CD4-positive, alpha-beta T cell (primary cell): ENCODE data around the gene FARSA. TPM values are rescaled to one million over a fixed set of nuclear protein-coding genes. Genes with fewer than 3 reads are reported as not detected.
A peak's percentile ranks its signal among the peaks of the same experiment; 100 is the strongest.
"Not testable (repeated sequence)": the region's sequence is repeated elsewhere in the genome, so short reads cannot be mapped to it uniquely, and the experiment has no call there.

Experiments used
- ATAC-seq: fragments of 200-7000 bp; cut with Tn5 transposase; one replicate; pipeline ENCODE4 v1.10.0; 2022; ENCODE audit warnings: mild to moderate bottlenecking; ENCODE audit not compliant: poor library complexity
- CTCF ChIA-PET: fragments of 350-600 bp; sonication (Branson Sonifier 250); formaldehyde crosslinking; loops from one replicate; lab custom pipeline; 2021; ENCODE audit warnings: antibody characterized with exemption, inconsistent platforms; lab: Charles Lee
- POLR2A ChIA-PET: fragments of 350-600 bp; sonication (Branson Sonifier 250); formaldehyde crosslinking; loops from one replicate; lab custom pipeline; 2021; ENCODE audit warnings: antibody characterized with exemption, inconsistent platforms; lab: Charles Lee
- DNase-seq, 14 experiments: peaks; one replicate each; pipeline ENCODE4 v3.0.0-alpha.2; 2013 to 2020; ENCODE audit warnings: mixed read lengths in 2 of 14
- H3K27ac ChIP-seq, 2 donors: one replicate each; pipeline versions ENCODE4 v1.5.1 to v1.7.0; 2013; ENCODE audit warnings: low read length in 2 of 2, low read depth in 1 of 2, mild to moderate bottlenecking in 1 of 2
- H3K27me3 ChIP-seq, 2 experiments: 1 replicate in 1 of 2; 2 replicates in 1 of 2; pipeline versions ENCODE4 v1.6.1 to v1.7.0; 2013; ENCODE audit warnings: low read length in 2 of 2, control low read depth in 1 of 2, mild to moderate bottlenecking in 1 of 2, moderate library complexity in 1 of 2; ENCODE audit not compliant: insufficient read depth in 2 of 2, control insufficient read depth in 1 of 2
- H3K36me3 ChIP-seq: one replicate; pipeline ENCODE4 v1.6.1; 2013; ENCODE audit warnings: low read length, control low read depth; ENCODE audit not compliant: insufficient read depth
- H3K4me1 ChIP-seq: one replicate; pipeline ENCODE4 v1.6.1; 2013; ENCODE audit warnings: low read length, control low read depth; ENCODE audit not compliant: insufficient read depth
- H3K4me3 ChIP-seq: one replicate; pipeline ENCODE4 v1.5.1; 2013; ENCODE audit warnings: mild to moderate bottlenecking, low read length, moderate library complexity
- H3K9me3 ChIP-seq, 2 experiments: 1 replicate in 1 of 2; 2 replicates in 1 of 2; pipeline versions ENCODE4 v1.6.1 to v1.7.0; 2013; ENCODE audit warnings: low read length in 2 of 2, mild to moderate bottlenecking in 2 of 2, control low read depth in 1 of 2, moderate library complexity in 1 of 2; ENCODE audit not compliant: control insufficient read depth in 1 of 2, insufficient read depth in 1 of 2
- H3K27ac Mint-ChIP-seq: one replicate; pipeline ENCODE4 v1.8.0; 2020; ENCODE audit warnings: mixed read lengths
- H3K27me3 Mint-ChIP-seq: one replicate; pipeline ENCODE4 v1.8.0; 2021; ENCODE audit warnings: mixed read lengths
- H3K36me3 Mint-ChIP-seq: one replicate; pipeline ENCODE4 v1.8.0; 2021; ENCODE audit warnings: low read depth, mixed read lengths
- H3K4me1 Mint-ChIP-seq: one replicate; pipeline ENCODE4 v1.8.0; 2021; ENCODE audit warnings: low read depth, mixed read lengths
- H3K4me3 Mint-ChIP-seq: one replicate; pipeline ENCODE4 v1.8.0; 2020; ENCODE audit warnings: mild to moderate bottlenecking, mixed read lengths
- H3K9me3 Mint-ChIP-seq: one replicate; pipeline ENCODE4 v1.8.0; 2020; ENCODE audit warnings: mixed read lengths
- CTCF ChIP-seq: fragments of 200-600 bp; IDR thresholded peaks from one replicate; pipeline ENCODE4 v1.8.0; 2022; ENCODE audit warnings: antibody characterized with exemption, mild to moderate bottlenecking
- intact Hi-C, 2 experiments: fragments of 100-400 bp; cut with DNase I in 1 of 2; cut with micrococcal nuclease in 1 of 2; formaldehyde crosslinking; loops; one replicate each; pipeline versions ENCODE4 v1.15.1 to v1.9.0; 2023 to 2025; cut with DNase I, micrococcal nuclease
- total RNA-seq, 174 experiments: library from RNA in 2 of 174; stranded (reverse) in 2 of 174; gene quantifications; one replicate each; pipeline ENCODE4 v1.2.3 and lab custom pipeline; 2021 to 2026

Gene FARSA
- total RNA-seq, 2 experiments from 2014 or later, result 17.2 TPM

- Mint-ChIP-seq H3K4me3 (no peak overlapping the region), H3K9me3 (no peaks in the 10 kb centered on the region), H3K27ac (no peak overlapping the region), H3K36me3 (no peaks in the 10 kb centered on the region), H3K27me3 (peaks cover 13% of the 10 kb centered on the region), H3K4me1 (no peaks in the 10 kb centered on the region)
- Histone ChIP-seq H3K4me3 (no peak overlapping the region), H3K36me3 (no peaks in the 10 kb centered on the region), H3K27ac (no peak overlapping the region), H3K4me1 (peaks cover 16% of the 10 kb centered on the region), H3K27me3 (peaks cover 7% of the 10 kb centered on the region in 2 experiments), H3K9me3 (peaks cover 0 to 5% of the 10 kb centered on the region in 2 experiments)
- intact Hi-C loops, result loop anchor here (2.0 to 10.0 kb wide), 4 partner anchors 55 to 609 kb away; no protein-coding TSS in a partner anchor
- TF ChIP-seq CTCF, result no peak
- ChIA-PET POLR2A (no interaction called here), CTCF (interaction anchor here (0.9 to 5.1 kb wide), 3 partner anchors 15 to 115 kb away, joined by 3 to 83 read pairs (median 51); no protein-coding TSS in a partner anchor)
- DNase-seq (no peak), ATAC-seq (no peak)
Measured at GRCh38 chr19:12979974-12980373, 46.5 kb upstream of the FARSA start.

- H3K4me1 ChIP-seq, intact Hi-C loops, H3K4me1 Mint-ChIP-seq, H3K9me3 ChIP-seq, H3K27me3 ChIP-seq, DNase-seq, H3K27ac ChIP-seq, H3K36me3 ChIP-seq, H3K4me3 Mint-ChIP-seq, ATAC-seq, H3K4me3 ChIP-seq, H3K9me3 Mint-ChIP-seq, POLR2A ChIA-PET, H3K36me3 Mint-ChIP-seq, H3K27ac Mint-ChIP-seq: not testable (repeated sequence)
- H3K27me3 Mint-ChIP-seq, result peaks cover 13% of the 10 kb centered on the region
- CTCF ChIA-PET, result interaction anchor here (1.6 to 5.1 kb wide), 4 partner anchors 11 to 286 kb away, joined by 9 to 83 read pairs (median 46); no protein-coding TSS in a partner anchor
Measured at GRCh38 chr19:12976109-12976508, 42.6 kb upstream of the FARSA start.

- Mint-ChIP-seq H3K9me3 (no peaks in the 10 kb centered on the region), H3K27ac (no peak overlapping the region), H3K4me3 (no peak overlapping the region), H3K27me3 (peaks cover 13% of the 10 kb centered on the region), H3K36me3 (no peaks in the 10 kb centered on the region), H3K4me1 (no peaks in the 10 kb centered on the region)
- no peak for TF ChIP-seq CTCF
- Histone ChIP-seq H3K27me3 (peaks cover 7 to 8% of the 10 kb centered on the region in 2 experiments), H3K36me3 (no peaks in the 10 kb centered on the region), H3K9me3 (no peaks in the 10 kb centered on the region), H3K4me3 (no peak overlapping the region), H3K27ac (no peak overlapping the region), H3K4me1 (no peaks in the 10 kb centered on the region)
- intact Hi-C loops, result no loop called here
- POLR2A ChIA-PET, result no interaction called here
- ATAC-seq (no peak), DNase-seq (peak in 1 of 14 experiments; percentile 23)
- CTCF ChIA-PET, result interaction anchor here (4.9 kb wide), 1 partner anchor 10 kb away, joined by 51 read pairs; no protein-coding TSS in a partner anchor
Measured at GRCh38 chr19:12975221-12975741, 41.8 kb upstream of the FARSA start.
